Iris pigment epithelial cell (primary cell): ENCODE data around the gene TREM2.
"Not testable (repeated sequence)": the region's sequence is repeated elsewhere in the genome, so short reads cannot be mapped to it uniquely, and the experiment has no call there.

Source experiments
- DNase-seq: peaks from one replicate; pipeline ENCODE4 v3.0.0-alpha.2; 2011; ENCODE audit warnings: low read depth

Gene TREM2

DNA sequence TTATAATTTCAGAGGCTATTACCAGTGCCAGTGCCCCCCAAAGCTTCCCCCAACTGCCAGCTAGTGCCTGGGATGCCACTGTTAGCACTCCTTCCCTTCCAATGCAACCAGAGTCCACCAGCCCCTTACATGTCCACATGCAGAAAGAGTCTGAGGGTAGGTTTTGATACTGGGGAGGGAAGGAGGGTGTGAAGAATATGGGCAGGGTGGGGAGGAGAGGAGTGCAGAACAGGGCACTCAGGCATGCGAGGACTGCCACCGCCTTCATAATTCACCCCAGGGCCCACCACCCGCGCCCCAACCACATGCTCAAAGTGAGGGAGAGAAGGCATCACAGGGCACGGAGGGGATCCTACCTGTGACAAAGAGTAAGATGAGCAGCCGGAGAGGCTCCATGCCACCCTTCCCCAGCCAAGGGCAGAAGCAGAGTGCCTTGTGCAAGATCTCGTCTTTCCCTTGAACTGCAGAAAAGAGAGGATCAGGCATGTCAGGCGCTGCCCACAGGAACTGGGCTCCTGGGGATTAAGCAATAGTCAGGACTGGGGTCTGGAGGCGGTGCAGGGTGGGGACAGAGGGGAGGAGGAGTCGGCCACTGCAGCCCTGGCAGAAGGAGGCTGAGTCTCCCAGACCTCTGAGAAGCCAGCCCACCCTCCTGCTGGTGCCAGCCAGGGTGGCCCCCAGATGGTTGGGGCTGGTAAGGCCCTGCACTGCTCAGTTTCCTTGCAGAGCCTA is at the start of gene TREM2:
Gene TREM2, minus strand, starts transcription at position 430 of the 732 bp plus-strand sequence. Its CDS starts 34 bp downstream, at position 396.
- no peak for DNase-seq

DNA sequence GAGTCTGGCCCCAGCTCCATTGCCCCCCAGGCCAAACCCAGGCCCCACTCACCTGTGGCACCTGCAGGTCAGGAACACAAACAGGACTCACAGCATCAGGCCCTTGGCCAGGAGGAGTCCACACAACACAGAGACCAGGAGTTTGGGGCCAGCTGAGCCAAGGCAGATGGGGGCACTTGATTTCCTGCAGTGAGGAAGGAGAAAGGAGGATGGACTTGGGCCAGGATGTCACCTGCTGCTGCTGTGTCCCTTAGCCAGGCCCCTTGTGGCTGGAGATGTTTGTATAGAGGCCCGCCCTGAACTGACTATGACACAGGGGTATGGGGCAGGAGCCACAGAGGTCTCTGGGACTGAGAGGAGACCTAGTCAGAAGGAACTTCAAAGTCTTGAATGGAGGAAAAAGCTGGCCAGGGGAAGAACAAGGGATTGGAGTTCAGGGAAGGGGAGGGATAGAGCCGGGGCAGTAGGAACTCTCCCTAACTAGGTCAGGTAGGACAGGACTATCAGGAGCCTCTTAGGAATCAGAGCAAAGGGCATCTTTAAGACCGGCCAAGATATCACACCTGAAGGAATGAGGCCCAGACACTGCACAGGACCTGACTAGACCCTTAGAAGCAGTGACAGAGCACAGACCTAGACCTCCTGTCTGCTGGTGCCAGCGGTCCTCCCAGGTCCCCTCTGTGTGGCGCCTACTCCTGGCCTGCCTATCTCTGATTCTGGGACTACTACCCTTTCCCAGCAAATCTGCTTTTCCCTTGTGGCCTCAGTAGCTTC is 46.8 kb upstream of the TREM2 start:
- no peak for DNase-seq

DNA sequence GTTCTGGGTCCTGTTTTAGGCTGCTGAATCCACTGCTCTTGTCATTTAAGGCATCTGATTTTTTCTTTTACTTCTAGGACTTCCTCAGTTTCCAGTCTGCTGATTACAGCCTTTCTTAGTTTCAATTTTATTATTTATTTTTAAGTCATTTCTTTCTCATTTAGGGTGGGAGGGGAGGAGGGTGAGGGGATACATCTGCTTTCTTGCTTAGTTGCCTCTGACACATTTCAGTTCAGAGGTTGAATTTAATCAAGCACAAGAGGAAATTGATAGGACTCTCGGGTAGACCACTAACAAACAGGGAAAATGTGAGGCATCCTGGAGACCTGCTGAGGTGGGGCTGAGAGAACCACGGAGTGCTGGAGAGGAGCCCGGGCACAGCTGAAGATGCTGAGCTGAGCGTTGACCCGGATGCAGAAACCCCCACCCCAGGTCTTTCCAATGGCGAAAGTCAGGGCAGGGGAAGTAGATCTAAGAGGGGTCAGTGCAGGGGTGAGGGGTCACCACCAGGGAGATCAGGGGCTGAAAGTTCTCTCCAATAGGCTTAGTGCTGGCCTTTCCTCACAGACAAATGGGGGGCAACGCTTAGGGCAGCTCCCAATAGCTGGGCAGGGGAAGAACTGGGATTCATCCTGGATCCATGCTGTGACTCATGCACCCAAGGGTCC is 45.7 kb upstream of the TREM2 start:
- DNase-seq, result no peak

DNA sequence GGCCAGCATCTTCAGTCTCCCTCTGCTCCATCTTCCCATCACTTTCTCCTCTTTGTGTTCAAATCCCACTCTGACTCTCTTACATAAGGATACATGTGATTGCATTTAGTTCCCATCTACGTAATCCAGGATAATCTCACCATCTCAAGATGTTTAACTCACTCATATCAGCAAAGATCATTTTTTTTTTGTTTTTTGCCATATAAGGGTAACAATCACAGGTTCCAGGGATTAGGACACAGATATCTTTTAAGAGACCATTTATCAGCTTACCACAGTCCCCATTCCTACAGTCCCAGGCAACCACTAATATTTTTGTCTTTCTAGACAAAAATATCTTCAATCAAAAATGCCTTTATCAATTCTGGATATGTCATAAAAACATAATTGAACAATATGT is 41.2 kb upstream of the TREM2 start:
- DNase-seq, result no peak

DNA sequence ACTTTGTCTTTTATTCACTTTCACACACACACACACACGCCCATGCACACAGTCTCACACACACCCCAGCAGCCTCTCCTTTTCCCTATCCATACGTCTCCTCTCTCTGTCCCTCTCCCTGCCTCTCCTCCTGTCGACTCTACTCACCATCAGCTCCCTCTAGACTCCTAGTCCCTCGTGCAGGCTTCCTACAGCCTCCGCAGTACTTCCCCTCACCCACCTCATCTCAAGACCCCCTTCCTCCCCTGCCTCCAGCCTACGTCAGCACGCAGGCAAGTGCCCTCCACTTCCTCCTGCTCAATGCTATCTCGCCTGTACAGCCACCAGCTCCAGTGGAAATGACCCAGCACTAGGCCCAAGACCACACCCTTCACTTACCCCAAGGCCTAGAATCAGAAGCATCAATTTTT is 38.9 kb upstream of the TREM2 start:
- DNase-seq, result no peak

DNA sequence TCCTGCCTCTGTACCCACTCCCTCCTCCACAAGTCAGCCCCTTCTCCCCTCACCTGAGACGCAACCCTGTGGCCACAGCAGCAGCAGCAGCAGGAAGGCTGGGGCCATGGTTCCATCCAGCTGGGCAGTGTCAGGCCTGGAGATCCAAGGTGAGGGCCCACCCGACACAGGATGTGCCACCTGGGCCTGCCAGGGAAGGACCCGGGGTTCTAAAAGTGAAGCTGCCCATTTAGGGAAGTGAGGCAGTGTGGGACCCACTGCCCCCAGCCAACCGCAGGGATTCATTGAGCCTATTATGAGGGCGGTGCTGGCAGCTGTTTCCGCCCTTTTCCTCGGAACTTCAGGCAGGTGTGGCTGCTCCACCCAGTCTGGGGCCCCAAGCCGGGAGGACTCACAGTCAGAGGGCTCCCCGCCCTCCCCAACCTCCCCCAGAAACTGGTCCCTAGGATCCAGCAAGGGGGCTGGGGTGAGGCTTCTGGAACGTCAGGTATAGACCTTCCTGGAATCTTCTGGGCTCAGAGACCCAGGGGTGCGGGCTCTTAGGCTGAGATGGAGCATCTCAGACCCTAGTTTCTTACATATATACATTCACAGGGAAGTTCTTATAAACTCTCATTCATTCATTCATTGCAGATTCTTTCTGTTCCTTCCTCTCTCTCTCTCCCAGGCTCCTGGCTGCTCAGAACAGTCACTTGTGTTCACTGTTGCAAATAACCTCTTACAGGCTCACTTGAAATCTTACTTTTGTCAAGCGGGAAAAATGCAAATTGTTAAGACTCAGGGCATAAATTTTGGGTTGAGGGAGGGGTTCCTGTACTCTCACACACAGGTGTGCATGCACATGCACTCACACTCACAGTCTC is 38.2 kb upstream of the TREM2 start, which contains the start of gene TREML2:
Gene TREML2, minus strand, starts transcription at position 249 of the 863 bp plus-strand sequence. Its CDS starts 141 bp downstream, at position 108.
- DNase-seq, result no peak

DNA sequence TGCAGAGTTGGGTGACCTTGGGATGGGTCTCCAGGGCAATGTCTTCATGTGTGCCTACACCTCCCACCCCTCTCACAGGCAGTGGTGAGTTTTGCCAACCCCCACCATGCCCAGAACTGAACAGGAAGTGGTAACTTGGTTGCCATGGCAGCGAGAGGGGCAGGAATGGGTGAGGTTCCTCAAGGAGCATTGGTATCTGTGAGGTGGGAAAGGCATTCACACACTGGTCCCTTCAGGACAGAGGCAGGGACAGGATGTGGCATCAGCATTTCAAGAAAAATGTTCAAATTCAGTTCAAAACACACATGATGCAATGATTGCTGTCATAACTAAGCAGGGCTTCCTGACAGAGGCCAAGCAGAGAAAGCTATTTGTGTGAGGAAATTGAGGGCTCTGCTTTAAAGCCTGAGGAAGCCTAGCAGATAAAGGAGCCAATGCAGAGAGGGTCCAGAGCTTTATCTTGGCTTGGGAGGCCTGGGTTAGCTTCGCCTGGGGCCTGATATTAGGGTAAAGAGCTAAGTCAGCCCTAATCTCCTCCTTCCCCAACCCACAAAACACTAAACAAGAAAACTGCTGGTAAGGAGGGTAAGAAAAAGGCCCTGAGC is 37.5 kb upstream of the TREM2 start:
- peak; percentile 51 for DNase-seq

DNA sequence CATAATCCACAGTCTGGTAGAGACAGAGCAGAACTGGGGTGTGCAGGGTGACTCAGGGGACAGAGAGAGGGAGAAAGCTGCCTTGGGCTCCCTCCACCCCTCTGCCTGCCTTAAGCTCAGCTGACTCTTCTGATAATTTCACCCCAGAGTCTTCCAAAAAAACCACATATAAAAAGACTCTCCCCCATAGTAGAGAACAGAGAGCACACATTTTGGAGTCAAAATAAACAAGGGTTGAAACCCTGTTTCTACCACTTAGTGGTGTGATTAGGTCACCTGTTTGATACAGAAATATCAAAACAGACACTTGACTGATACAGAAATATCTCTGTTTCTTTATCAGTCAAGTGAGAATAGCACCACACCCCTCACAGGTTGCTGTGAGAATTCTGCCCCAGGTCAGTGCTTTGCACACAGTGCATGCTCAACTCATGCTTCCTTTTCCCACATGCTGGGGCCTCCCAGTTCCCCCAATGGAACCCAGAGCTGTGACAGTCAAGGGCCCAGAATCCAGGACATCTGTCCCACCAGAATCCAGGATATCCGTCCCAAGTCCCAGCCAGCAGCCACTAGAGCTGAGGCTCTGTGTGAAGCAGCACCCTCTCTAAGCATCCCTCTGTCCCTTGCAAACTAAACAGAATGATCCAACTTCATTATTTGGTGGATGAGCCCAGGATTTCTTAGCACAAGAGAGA is 36.8 kb upstream of the TREM2 start:
- no peak for DNase-seq

DNA sequence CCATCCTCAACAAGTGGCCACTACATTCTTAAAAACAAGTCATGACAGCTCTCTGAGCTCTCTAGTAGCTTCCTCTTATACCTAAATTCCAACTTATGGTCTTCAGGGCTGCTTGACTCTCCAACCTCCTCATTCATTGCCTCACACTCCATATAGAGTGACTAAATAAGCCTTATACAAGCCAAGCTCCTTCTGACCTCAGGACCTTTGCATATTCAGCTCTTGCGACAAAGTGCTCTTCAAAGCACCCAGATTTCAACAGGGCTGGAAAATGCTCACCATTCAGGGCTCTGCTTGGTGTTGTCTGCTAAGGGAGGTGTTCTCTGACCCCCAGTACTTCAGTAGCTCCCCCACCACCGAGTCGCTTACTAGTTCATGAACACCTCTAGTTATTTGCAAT is 34.3 kb upstream of the TREM2 start:
- no peak for DNase-seq

DNA sequence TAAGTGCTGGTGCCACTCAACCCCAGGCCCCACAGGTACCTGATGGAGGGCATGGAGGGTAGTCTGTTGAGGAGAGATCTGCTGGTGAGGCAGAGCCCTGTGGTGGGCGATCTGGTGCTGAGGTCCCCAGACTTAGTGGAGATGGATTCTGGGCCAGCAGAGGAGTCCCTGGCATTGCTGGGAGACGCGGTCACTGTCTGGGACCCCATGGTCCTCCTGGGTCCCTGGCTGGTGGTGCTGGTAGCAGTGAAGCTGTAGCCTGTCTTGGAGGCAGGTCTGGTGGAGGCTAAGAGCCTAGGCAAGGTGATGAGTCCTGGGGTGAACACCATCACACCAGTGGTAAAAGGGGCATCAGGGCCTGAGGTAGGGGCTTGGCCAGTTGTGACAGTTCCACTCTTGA is 31.5 kb upstream of the TREM2 start:
- DNase-seq, result no peak

DNA sequence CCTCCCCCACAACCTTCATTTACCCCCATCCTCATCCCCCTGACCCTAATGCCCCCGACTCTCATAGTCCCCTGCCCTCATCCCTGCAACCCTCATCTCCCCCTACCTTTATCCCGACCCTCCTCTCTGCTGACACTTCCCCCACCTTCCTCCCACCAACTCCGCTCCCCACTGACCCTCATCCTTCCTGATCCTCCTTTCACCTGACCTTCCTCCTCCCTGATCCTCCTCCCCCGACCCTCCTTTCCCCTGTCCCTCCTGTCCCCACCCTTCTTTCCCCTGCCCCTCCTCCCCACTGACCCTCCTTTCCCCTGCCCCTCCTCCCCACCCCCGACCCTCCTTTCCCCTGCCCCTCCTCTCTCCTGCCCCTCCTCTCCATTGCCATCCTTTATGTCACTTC is 31.0 kb upstream of the TREM2 start:
- DNase-seq, result no peak

DNA sequence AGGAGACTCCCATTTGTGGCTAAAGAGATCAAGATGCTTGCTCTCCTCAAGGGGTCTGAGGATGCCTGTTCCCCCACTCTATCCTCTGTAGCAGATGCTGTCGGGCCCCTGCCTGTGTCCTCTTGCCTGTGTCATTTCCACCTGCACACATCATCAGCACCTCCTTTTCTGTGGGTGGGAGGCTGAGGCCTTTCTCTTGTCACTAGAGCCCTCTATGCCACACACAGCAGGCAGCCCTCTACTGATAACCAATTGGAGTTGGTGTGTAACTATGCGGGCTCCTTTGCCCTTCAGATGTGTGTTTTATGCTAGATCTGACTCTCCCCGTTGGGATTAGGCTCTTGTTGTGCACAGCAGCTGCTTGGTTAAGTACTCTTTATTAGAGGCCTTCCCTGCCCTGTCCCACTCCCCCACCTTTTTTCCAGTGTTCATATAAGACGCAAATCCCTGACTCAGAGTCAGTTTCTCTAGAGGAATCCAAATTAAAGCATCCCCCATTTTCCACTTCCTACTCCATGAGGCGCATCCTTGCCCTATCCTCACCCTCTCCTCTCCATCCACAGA is 30.3 kb upstream of the TREM2 start:
- no peak for DNase-seq

DNA sequence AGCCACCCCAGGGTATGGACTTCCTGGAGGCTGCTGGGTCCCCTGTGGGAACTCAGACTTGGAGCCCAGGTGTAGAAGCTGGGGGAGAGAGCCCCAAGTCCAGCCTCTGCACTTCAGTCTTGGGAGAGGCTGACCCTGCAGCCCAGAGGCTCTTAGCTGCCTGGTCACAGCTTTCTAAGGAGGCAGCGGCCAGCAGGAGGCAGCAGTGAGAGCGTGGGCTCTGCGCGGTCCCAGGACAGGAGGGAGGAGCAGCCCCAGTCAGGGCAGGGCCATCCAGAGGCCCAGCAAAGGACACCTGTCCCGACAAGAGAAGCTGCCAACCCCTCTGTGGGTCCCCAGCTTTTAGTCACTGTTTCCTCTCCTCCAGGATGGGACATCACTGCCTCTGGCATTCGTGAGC is 28.7 kb upstream of the TREM2 start:
- DNase-seq, result peak; percentile 35

DNA sequence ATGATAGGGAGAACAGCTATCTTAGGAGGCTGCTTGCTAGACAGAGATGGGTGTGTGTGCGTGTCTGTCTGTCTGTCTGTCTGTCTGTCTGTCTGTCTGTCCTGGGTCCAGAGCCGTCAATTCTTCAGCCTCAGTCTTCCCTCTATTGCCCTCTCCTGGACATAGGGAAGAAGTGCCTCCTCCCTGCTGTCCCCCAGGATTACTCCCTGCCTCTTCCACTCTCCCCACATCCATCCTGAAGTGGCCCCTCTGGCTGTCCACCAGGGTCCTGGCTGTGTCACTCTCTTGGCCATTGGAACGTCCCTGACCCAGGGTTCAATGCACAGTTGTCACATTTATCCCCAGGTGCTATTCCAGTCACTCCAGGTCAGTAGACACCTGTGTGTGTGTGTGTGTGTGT is 27.9 kb upstream of the TREM2 start:
- no peak for DNase-seq

DNA sequence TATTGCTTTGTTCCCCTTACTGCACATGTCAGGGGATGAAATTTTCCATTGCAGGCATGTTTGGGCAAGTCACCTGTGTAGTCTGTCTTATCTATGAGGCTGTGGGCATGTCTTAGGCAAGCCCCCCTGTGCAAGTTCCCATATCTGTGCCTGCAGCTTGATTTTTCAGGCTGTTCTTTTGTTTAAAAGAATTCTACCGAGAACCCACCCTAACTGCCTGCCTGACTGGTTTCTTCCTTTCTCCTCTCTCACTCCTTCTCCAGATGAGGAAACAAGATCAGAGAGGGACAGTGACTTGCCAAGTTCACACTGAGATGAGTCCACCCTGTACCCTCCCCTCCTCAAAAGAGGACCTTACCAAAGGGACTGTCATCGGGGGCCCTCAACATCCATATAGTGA is 27.1 kb upstream of the TREM2 start:
- no peak for DNase-seq

DNA sequence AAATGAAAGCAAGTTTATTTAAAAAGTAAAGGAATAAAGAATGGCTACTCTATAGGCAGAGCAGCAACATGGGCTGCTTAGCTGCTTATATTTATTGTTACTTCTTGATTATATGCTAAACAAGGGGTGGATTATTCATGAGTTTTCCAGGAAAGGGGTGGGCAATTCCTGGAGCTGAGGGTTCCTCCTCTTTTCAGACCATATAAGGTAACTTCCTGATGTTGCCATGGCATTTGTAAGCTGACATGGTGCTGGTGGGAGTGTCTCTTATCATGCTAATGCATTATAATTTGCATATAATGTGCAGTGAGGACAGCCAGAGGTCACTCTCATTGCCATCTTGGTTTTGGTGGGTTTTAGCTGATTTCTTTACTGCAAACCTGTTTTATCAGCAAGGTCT is 26.1 kb upstream of the TREM2 start:
- DNase-seq, result not testable (repeated sequence)

DNA sequence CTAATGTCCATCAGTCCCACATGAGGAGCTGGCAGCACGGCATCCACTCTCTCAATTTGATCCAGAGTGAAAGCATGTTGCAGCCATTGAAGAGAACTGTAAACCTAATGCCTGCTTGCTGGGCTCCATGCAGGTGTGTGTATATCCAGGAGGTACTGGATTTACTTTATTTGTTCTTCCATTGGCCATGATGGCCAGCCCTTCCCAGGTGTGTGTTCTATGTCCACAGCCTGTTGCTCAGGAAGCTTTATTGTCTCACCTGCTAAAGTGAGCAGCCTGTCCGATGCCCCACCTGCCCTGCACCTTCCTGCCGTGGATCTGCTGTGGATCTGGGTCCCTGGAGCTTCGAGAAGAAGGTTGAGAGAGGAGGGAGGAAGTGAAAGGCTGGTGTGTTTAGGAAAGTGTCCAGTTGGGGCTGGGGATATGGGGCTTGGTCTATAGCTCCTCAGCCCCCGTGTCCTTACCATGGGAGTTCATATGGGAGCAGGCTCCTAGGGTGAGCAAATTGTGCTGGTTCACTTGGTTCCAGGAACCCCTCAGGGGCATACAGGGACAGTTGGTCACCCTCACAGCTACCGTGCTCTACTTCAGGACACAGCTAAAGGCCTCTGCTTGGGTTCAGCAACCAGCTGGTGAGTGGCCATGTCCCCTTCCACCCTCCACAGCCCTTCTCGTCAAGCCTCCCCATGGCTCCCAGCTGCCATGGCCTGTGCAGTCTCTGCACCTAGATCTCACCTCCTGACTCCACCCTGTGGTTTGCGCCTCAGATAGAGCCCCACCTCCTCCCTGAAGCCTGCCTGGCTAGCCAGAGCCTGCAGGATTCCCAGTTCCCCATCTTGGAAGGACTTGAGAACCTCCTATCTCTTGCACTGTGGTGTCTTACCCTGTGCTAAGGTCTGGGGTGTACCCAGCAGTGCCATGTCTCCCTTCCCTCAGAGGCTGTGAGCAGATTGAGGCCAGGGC is 25.3 kb upstream of the TREM2 start:
- DNase-seq, result no peak

DNA sequence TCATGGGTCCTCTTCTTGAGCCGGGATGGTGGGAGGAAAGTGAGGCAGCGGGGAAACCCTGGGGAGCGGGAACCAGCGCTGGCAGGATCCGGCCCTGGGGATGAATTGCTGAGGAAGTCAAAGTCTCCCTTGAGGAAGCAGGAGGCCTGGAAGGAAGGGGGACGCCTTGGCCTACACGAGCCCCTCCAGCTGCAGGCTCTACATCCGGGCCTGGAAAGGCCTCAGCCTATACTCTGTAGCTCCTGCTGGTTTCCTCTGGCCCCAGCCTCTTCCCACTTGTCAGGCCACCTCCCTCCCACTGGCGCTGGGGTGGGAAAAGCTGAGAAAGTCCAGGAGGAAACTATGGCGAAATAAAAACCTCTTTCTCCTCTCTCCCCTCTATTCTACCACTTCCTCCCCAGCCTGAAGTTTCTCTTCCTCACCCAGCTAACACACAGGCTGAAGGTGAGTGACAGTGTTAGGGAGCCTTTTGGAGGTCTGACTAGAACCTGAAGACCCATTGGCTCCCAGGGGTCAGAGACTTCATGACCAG is 23.2 kb upstream of the TREM2 start:
- DNase-seq, result no peak

DNA sequence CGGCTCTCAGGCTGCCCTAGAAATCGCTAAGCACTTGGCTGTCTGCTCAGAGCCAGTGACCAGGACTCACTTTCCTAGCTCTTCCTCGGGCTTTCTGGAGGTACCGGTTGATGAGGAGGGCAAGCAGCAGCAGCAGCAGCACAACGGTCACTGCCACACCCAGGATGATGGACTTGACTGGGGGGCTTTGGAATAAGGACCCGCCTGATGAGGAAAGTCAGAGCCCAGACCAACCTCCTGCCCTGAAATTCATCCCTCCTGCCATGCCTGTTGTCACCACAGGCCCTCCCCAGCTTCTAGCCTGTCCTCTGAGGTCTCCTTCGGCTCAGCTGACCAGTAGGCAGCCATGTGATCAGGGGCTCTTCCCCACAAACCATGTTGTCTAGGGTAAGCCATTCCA is 21.8 kb upstream of the TREM2 start:
- no peak for DNase-seq
